ENCODE data around the gene RSRP1.
"Not testable (repeated sequence)": the region's sequence is repeated elsewhere in the genome, so short reads cannot be mapped to it uniquely, and the experiment has no call there.

The RSRP1 gene

DNA sequence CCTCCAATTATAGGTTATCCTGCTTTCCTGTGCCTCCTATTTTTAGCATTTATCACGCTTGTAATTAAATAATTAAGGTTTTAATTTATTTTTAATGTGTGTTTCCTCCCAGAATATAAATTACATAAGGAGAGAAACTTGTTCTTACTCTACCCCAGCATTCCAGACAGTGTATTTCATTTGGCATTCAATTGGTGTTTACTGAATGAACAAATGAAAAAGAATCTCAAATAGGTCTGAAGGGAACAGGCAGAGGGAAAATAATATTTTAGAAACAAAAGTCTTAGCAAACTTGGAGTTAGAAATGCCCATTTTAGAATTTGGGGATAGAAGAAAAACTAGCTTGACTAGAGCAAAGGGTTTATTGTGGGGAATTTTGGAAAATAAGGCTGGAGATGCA, 9.9 kb upstream of the RSRP1 start:
- DNase-seq (ENCODE audit: low read depth): peak; percentile 39

DNA sequence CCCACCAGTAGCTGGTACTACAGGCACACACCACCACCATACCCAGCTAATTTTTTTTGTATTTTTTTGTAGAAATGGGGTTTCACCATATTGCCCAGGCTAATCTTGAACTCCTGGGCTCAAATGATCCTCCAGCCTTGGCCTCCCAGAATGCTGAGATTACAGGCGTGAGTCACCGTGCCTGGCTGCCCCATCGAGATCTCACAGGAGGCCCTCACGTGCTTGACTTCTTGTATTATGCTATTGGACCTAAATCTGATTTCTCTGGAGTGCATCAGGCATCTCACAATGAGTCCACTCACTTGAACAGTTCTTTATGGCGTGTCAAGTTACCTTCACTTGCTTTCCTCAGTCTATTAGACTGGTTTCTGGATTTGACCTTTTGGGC, 9.3 kb upstream of the RSRP1 start:
- peak; percentile 47 for DNase-seq (ENCODE audit: low read depth)

DNA sequence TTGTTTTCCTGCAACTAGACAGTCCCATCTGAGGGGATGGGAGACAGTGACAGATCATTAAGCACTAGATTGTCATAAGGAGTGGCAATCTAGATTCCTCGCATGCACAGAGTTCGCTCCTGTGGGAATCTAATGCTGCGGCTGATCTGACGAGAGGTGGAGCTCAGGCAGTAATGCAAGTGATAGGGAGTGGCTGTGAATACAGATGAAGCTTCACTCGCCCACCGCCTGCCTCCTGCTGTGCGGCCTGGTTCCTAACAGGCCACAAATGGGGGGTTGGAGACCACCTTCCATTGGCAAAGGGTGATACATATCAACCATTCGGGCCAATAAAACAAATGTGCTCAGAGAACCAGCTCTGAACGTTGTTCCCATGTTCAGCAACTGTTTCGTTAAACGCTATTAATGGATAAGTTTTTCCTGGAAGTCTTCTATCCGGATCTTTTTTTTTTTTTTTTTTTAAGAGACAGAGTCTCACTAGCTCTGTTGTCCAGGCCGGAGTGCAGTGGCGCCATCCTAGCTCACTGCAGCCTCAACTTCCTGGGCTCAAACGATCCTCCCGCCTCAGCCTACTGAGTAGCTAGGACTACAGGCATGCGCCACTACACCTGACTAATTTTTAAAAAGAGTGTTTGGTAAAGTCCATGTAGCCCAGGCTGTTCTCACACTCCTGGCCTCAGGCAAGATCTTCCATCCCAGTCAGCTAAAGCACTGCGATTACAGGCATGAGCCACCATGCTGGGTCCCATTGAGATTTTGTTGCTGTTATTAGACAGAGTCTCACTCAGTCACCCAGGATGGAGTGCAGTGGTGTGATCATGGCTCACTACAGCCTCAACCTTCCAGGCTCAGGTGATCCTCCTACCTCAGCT, 8.7 kb upstream of the RSRP1 start:
- DNase-seq (ENCODE audit: low read depth): no peak

DNA sequence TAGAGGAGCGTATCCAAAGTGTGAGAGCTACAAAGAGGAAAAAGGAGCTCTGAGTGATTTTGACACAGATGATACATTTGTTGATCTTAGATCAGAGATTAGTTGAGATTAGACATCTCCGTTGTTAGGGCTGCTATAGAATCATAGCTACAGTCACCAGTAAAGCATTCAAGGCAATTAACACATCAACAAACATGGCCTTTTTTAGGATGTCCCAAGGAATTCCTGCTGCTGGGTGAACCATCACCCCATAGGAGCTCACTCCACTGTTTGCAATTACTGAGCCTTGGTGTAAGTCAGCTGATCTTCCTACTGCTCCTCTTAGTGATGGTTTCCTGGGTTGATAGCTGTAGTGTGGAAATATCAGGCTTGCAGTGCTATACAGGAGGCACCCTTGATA, 6.7 kb upstream of the RSRP1 start:
- DNase-seq (ENCODE audit: low read depth): peak; percentile 66

DNA sequence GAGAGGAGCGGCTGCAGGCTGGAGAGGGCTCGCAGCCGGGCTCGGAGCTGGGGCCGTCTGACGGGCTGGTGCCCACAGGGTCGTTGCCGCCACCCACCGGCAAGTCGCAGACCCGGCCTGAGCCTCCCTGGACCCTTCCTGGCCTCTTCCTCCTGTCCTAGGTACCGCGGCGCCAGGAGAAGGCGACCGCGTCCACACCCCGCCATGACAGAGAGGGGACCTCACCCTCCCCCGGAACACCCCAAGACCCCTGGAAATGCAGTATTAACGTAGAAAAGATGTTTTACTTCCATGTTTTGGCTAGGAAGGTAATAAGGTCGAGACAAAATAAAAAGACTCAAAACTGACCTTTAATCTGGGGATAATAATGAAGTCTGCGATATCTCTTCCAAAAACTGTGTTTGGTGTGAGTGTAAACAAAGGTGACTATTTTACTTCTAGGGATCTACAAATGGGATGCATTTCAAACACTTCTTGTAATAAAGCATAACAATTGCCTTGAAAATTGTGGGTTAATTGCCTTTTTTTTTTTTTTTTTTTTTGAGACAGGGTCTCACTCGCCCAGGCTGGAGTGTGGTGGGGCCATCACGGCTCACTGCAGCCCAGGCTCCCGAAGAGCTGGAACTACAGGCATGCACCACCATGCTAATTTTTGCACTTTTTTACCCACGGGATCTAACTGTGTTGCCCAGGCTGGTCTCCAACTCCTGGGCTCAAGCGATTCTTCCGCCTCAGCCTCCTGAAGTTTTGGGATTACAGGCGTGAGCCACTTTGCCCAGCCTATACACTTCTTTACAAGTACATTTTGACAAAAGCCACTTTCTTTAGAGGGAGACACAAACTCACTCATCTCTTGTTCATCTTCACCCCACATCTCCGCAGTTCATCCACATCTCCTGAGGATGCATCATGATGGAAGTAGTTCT, 838 bp upstream of the RSRP1 start:
- no peak for DNase-seq (ENCODE audit: low read depth)

DNA sequence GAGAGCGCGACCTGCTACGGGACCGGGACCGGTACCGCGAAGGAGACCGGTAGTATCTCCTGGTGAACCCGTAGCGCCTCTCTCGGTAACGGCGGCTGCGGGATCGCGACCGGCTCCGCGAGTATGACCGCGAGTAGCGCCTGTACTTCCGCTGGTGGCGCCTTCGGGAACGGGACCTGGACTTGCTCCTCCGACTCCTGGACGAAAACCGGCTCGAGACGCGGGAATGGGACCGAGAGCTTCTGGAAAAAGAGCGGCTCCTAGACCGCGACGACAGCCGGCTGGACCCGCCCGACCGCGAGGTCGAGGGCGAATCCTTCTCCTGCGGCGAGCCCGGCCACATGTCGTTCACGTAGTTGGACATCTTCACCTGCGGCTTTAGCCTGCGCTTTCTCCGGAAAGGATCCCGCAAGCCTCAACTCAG, 642 bp downstream of the RSRP1 start:
- no peak for DNase-seq (ENCODE audit: low read depth)

DNA sequence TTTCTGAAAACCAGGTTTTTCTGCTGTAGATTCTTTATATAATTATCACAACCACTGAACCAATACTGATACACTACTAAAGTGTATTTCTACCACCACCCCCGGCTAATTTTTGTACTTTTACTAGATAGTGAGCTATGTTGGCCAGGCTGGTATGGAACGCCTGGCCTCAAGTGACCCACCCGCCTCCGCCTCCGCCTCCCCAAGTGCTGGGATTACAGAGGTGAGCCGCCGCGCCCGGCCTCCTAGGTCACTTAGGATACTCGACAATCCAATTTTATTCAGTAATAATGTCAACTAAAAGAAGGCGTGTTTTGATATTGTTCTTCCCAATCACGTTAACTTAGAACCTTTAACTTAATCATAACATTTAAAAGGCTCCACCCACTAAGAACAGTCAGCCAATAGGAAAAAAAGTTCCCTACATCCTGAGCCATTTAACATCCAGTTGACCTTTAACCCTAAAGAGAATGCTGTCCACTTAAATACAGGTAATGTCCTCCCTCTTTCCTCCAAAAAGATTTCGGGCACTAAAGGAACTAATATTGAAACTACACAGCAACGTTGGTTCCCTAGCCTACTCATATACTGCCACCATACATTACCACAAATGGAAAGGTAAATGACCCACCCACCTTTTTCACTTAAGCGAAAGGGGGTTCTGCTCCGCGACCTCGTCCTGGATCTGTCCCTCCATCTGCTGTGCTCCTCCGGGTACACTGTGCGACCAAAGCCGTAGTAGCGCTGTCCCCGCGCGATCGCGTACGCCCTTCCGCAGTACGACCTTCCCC, 1.2 kb downstream of the RSRP1 start:
- DNase-seq (ENCODE audit: low read depth): peak; percentile 56

DNA sequence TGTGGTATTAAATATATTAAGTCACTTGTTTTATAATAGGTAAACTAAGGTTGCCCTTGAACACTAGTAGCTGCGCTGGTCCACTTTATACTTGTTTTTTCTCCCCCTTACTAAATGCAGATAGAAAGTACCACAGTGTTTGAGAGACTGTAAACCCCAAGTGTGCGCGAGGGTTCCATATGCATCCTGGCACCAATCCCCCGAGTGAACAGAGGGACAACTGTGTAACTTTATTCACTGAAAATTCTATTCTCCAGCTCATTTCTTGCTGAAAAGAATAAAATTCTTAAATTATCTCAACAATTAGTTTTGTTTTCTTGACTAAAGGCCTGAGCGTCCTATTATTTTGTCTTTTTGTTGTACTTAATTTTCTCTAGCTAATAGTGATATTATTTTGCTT, 1.9 kb downstream of the RSRP1 start:
- no peak for DNase-seq (ENCODE audit: low read depth)

DNA sequence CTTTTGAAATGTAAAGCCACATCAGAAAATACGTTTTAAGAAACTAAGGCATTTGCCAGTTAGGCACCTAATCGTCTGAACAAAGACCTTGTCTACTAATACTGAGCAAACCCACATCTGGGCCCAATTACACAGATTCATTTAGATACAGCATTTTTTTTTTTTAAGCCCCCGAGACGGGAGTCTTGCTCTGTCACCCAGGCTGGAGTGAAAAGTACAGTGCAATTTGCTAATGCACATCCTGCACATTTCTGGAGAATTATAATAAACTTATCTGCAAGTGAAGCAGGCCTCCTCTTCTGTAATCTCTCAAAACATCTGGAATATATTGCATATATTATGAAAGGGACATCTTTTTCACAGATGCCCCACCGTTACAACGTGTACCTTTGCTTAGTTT, 3.3 kb downstream of the RSRP1 start:
- no peak for DNase-seq (ENCODE audit: low read depth)

DNA sequence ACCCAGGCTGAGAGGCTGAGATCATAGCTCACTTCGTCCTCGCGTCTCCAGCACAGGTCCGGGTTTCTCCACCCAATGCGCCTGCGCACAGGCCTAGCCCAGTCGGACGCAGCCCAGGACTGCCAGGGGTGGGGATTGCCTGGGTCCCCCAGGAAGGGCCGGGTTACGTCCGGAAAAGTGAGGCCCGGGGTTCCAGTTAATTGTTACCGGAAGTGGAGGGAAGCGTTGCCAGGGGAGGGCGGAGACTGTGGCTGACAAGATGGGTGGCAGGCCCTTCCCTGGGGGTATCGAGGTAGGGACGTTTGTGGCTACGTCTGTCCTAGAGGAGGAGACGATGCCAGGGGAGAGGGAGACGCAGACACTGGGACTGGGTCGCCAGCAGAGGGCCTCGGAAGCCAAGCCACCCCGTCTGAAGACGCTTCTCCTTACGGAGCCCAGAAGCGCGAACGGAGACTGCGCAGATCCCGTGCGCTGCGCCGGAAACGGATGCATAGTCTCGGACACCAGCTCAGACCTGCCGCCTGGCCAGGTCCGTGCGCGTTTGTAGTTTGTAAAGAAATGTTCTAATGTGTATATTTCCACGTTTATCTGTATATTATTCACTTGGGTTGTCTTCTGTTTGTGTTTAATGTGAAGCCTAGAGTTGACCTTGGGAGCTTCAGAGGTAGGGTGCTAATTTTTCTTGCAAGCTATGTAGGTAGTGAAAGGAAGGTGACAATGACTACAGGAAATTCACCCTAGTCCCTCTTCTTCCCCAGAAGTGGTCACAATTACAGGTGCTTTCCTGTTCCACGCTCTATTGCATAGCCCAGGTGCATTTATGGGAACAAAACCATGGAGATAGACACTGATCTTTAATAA, 7.3 kb downstream of the RSRP1 start:
- DNase-seq (ENCODE audit: low read depth): peak; percentile 93

DNA sequence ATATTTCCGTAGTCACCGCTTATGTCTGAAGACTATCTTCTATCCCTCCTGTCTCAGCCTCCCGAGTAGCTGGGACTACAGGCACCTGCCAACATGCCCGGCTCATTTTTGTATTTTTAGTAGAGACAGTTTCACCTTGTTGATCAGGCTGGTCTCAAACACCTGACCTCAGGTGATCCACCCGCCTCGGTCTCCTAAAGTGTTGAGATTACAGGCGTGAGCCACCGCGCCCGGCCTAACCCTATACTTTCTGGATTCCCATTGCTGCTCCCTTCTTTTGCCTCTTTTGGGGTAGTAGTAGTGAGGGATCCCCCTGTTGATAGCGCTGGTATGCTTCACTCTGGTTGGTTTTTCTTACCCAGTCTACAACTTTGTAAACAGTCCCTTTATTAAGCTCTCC, 9.2 kb downstream of the RSRP1 start:
- no peak for DNase-seq (ENCODE audit: low read depth)

DNA sequence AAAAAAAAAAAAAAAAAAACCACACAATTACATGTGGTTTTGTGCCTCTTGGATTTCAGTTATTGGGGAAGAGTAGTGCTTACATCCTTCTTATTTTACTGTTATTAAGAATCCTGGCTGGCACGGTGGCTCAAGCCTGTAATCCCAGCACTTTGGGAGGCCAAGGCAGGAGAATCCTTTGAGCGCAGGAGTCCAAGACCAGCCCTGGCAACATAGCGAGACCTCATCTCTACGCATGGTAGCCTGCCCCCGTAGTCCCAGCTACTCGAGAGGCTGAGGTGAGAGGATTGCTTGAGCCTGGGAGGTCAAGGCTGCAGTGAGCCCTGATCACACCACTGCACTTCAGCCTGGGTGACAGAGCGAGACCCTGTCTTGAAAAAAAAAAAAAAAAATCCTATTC, 11.0 kb downstream of the RSRP1 start:
- DNase-seq (ENCODE audit: low read depth): not testable (repeated sequence)

DNA sequence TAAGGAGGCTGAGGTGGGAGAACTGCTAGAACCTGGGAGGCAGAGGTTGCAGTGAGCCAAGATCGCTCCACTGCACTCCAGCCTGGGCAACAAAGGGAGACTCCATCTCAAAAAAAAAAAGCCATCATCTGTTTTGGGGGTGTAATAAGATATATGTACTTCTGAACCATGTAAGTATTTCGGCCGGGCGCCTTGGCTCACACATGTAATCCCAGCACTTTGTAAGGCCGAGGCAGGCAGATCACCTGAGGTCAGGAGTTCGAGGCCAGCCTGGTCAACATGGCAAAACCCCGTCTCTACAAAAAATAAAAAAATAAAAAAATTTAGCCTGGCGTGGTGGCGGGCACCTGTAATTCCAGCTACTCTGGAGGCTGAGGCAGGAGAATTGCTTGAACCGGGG, 11.8 kb downstream of the RSRP1 start:
- DNase-seq (ENCODE audit: low read depth): not testable (repeated sequence)

DNA sequence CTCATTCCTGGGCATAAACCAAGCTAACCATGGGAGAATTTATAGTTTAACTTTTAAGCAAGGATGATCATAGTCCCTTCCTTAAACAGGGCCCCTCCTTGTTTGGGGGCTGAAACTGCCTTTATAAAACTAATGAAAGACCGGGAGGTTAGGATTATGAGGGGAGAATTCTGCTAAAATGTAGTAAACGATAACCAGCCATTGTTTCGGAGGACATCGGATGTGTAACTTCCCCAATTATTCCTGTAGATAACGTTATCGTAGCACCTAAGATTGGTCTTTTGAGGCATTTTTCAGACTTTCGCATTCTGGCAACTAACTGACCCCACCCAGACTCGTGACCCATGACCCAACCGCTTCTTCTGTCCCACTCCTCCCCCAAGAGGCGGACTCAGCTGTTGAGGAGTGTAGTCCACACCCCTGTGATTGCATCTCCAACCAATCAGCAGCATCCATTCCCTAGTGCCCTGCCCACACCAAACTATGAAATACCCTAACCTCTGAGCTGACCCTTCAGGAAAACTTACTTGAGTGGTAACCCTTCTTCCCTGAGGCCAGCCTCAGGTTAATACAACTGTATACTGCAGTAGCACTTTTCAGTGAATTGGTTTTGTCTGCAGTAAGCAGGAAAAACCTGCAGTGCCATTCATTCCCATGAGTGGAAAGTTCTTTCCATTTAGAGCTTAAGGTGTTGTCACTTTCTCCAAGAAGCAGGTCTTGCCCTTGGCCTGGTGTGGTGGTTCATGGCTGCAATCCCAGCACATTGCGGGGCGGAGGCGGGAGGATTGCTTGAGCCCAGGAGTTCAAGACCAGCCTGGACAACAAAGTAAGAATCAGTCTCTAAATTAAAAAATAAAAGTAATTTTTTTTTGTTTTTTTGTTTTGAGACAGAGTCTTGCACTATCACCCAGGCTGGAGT, 14.1 kb downstream of the RSRP1 start:
- DNase-seq (ENCODE audit: low read depth): peak; percentile 92

DNA sequence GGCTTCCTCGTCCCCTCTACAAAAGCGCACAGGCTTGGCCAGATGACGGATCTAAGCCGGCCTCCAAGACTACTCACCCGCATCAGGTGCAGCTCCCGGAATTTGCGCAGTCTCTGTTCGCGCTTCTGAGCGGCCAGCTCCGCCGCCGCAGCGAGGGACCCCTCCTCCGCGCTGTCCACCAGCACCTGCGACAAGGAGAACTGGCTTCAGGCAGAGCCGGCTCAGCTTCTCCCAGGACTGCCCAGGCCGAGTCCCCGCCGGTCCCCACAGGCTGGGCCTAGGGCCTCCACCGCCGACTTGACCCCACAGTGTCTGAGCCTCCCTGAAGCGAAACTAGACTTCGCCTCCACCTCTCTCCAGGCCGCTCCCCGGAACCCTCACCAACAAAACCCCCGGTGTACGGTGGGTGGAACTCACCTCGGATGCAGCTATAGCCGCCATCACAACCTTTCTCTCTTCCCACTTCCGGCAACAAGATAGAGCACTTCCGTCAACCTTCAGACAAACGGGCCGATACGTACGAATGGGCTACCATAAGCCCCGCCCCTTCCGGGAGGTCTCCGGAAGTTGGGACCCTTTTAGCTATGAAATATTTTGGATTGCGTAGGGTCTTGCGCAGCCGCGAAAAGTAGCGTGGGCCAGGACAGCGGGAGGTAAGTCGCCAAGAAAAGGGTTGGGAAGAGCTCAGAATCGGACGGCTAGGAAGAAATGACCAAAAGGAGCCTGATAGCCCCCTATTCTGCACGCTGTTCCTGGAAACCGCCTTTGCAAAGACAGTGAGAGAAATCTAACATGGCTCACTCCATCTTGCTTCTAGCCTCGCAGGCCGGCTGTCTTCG, 15.0 kb downstream of the RSRP1 start, which contains the start of gene SYF2:
SYF2 (minus strand) TSS at position 476 of the 839 bp plus-strand sequence; CDS start at position 441, 35 bp downstream.
- DNase-seq (ENCODE audit: low read depth): peak; percentile 92

DNA sequence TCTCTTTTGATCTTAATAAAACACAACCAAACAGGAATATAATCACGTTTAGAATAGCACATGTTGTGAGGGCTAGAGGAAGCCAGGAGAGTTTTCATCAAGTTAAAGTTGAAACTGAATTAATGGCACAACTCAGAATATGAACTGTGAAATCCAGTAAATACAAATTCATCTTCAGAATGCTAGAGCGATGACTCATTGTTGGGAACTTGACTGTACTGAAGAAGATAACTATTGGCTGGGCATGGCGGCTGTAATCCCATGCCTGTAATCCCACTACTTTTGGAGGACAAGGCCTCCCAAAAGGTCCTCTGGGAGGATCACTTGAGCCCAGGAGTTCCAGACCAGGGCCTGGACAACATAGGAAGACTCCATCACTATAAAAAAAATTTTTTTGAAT, 23.8 kb downstream of the RSRP1 start:
- DNase-seq (ENCODE audit: low read depth): peak; percentile 76

DNA sequence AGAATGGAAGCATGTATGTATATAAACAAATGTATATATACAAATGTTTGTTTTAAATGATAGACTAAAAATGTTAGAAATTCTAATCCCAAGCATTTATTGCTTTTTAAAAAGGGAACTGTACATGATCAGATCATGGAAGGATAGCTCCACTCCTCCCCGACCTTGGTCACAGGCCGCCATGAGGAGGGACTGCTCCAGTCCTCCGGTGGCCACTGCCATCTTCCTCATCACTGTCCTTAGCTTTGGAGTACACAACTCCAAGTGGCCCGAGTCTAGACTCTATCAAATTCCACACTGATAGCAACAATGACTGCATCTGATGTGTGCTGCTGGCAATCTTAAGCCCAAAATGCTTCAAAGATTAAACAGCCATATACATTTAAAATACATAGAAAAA, 24.6 kb downstream of the RSRP1 start:
- DNase-seq (ENCODE audit: low read depth): no peak

DNA sequence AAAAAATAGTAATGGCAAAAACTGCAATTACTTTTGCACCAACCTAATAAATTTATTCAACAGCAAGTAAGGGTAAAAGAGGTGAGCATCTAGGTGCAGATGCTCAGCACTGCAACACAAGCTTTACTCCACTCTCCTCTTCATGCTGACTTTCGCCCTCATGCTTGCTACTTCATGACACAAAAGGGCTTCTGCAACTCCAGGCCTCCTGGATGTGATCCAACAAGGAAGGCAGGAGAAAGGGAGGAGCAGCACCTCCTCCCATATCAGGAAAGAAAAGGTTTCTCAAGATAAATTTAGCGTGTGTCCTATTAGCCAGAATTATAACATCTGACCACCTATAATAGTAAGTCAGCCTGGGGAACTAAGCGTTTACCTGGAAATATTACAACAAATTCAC, 26.6 kb downstream of the RSRP1 start:
- DNase-seq (ENCODE audit: low read depth): no peak

DNA sequence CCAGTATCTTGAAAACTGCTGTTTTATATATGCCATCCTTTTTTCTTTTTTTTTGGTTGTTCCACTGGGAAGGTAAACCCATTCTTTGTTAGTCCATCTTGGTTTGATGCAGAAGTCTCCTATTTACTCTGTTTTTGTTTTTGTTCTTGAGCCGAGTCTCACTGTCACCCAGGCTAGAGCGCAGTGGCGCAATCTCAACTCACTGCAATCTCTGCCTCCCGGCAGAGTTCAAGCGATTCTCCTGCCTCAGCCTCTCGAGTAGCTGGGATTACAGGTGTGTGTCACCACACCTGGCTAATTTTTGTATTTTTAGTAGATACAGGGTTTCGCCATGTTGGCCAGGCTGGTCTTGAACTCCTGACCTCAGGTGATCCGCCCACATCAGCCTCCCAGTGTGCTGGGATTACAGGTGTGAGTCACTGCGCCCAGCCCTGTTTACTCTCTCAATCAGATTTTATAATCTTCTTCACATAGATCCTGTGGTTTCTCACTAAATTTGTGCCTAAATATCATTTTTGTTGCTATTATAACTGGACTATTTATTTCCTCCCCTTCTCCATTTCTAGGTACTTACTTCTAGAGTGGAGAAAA, 27.5 kb downstream of the RSRP1 start:
- DNase-seq (ENCODE audit: low read depth): no peak

Data from iris pigment epithelial cell (primary cell).